H1 (cell line): ENCODE results near the gene NEURL4. TPM values are rescaled to one million over a fixed set of nuclear protein-coding genes. Genes with fewer than 3 reads are reported as not detected.

ENCODE experiments used
- CEBPB ChIP-seq: IDR thresholded peaks from 2 replicates; pipeline ENCODE4 v1.6.1; 2012; ENCODE audit warnings: low read depth, low read length
- CHD2 ChIP-seq: IDR thresholded peaks from 2 replicates; pipeline ENCODE4 v1.6.1; 2012; ENCODE audit warnings: low read length, improper control_type of control experiment
- HDAC2 ChIP-seq, 2 experiments: fragments of 300-600 bp in 1 of 2; sonication (generic) in 1 of 2; IDR thresholded peaks; 2 replicates each; pipeline ENCODE4 v1.6.1; 2011 to 2012; ENCODE audit warnings: low read depth in 2 of 2, low read length in 2 of 2, mild to moderate bottlenecking in 2 of 2, moderate library complexity in 2 of 2, borderline replicate concordance in 1 of 2, inconsistent platforms in 1 of 2
- KDM1A ChIP-seq: fragments of 200-600, 300-600 bp; sonication (generic); IDR thresholded peaks from 2 replicates; pipeline ENCODE4 v1.7.1; 2016; ENCODE audit warnings: mild to moderate bottlenecking, low read length, borderline replicate concordance
- RXRA ChIP-seq: IDR thresholded peaks from 2 replicates; pipeline ENCODE4 v1.6.1; 2011; ENCODE audit warnings: low read depth, mild to moderate bottlenecking, low read length, moderate library complexity; ENCODE audit not compliant: insufficient read depth
- TAF1 ChIP-seq: IDR thresholded peaks from 2 replicates; pipeline ENCODE4 v1.6.1; 2011; ENCODE audit warnings: mild to moderate bottlenecking, low read depth, low read length
- TAF7 ChIP-seq: optimal IDR thresholded peaks from 2 replicates; pipeline ENCODE3; 2011; ENCODE audit warnings: low read depth, mild to moderate bottlenecking, inconsistent platforms, low read length, moderate library complexity, borderline replicate concordance
- TBP ChIP-seq: IDR thresholded peaks from 2 replicates; pipeline ENCODE4 v1.6.1; 2011; ENCODE audit warnings: low read depth, low read length, improper control_type of control experiment
- polyA plus RNA-seq, 7 experiments: library from polyadenylated mRNA; depleted of rRNA in 3 of 7; stranded (reverse) in 5 of 7; unstranded in 2 of 7; fragments of >200 nt in 5 of 7; fragments of 200-250 nt in 2 of 7; gene quantifications; 1 replicate in 5 of 7; 2 replicates in 1 of 7; 4 replicates in 1 of 7; pipeline versions ENCODE4 v1.2.1 to v1.2.3, GENCODE V29; 2011 to 2013; ENCODE audit warnings: missing spikeins in 2 of 7, mixed read lengths in 2 of 7
- total RNA-seq: library from RNA; stranded (reverse); fragmentation: NEBNext Ultra II Directional; extraction: Animal tissue kit (Norgen Biotek cat#: 25700); gene quantifications from 2 replicates; pipeline ENCODE4 v1.2.1, GENCODE V29; 2021

The NEURL4 gene
- total and polyA plus RNA-seq, 2 of the 8 experiments (the other 6 are each of a cell fraction or from before 2014, with no cell fraction given) = 29.6 to 46.8 TPM

GRCh38 chr17:7329374-7329996 is 350 bp upstream of the NEURL4 start (continued):
- no peak for TF ChIP-seq RXRA
- peak; percentile 63; the same call in 1 of the 2 replicates for TF ChIP-seq TBP
- no peak for TF ChIP-seq KDM1A
- TF ChIP-seq TAF1 = peak; percentile 65; the same call in 1 of the 2 replicates
- TF ChIP-seq HDAC2 (IDR thresholded peaks at IDR 0.05; ENCODE audit: borderline replicate concordance in 1 of 2, low read depth in 2 of 2, low read length in 2 of 2) = no peak; a peak in 1 of 4 replicates
- no peak for TF ChIP-seq CEBPB
- TF ChIP-seq TAF7 = peak; percentile 60
- TF ChIP-seq CHD2 = 0 out of 2 replicates have a peak, but pooled peaks have one; percentile 6
